HG02798 (cell line): ENCODE data around the gene PRR16.
"Not testable (repeated sequence)": the region's sequence is repeated elsewhere in the genome, so short reads cannot be mapped to it uniquely, and the experiment has no call there.

Source experiments
- ATAC-seq: cut with Tn5 transposase; IDR thresholded peaks from one replicate; pipeline ENCODE4 v1.9.1; 2021; ENCODE audit warnings: mild to moderate bottlenecking; ENCODE audit not compliant: unreplicated experiment, poor library complexity

Gene PRR16

DNA sequence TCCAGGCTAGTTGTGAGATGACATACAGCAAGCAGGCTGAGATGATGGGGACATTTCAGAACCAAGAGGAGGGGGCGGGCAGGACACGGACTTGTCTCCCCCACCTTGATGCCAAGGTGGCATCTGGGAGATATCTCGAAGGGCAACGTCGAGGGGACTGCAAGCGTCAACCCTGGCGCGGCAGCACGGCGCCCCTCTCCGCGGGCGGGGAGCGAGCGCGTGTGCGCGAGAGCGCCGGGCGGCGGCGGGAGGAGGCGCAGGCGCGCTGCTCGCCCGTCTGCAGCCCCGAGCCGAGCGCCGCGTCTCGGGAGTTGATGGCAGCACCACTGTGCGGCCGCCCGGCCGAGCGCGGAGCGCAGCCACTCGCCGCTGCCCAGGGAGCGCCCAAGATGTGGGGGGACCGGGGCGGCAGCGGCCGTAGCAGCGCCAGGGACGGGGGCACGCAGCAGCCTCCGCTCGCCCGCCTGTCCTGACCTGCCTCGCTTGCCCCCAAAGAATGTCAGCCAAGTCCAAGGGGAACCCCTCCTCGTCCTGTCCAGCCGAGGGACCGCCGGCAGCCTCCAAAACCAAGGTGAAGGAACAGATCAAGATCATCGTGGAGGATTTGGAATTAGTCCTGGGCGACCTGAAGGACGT, at the start of gene PRR16:
PRR16 (plus strand) TSS at position 310 of the 636 bp plus-strand sequence.
- peak; percentile 84 for ATAC-seq

DNA sequence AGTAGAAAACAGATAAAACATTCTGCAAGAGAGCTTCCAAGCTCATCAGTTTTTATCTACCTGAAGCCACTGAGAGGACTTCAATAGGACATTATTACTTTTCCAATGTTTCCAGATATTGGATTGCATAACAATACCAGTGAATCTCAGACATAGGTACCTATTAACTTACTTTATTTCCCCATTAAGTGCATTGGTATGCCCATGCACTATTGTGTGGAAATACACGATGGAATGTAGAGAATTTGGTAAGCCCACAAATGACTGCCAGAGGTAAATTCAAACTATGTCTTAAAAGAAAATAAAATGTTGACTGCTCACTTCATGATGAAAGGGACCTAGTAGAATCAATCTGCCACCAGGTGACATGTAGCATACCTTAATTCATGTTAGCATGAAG, 48.1 kb upstream of the PRR16 start:
- no peak for ATAC-seq

DNA sequence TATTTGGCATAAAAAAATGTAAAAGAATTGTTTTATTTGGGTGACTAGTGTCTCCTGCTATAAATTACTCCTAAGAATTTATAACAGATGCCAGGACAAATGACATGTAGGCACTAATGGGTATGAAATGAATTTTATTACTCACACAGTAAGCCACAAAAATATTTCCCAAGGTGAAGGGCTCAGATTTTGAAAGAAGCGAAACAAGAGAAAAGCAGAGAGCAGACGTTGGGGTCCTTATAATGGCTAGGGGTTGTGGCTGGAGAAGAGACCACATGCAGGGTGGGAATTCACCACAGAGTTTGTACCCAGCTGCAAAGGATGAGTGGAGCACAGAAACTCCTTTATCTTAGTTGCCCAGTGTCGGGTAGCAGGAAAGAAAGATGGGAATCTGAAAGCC, 45.0 kb upstream of the PRR16 start:
- no peak for ATAC-seq

- ATAC-seq, result not testable (repeated sequence)
Observed at GRCh38 chr5:120426633-120427275, 37.3 kb upstream of the PRR16 start.

DNA sequence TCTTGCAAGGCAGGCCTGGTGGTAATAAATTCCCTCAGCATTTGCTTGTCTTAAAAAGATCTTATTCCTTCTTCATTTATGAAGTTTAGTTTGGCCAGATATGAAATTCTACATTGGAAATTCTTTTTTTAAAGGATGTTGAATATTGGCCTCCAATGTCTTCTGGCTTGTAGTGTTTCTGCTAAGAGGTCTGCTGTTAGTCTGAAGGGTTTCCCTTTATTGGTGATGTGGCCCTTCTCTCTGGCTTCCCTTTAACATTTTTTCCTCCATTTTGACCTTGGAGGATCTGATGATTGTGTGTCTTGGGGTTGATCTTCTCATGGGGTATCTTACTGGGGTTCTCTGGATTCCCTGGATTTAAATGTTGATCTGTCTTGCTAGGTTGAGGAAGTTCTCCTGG, 33.5 kb upstream of the PRR16 start:
- ATAC-seq, result no peak

DNA sequence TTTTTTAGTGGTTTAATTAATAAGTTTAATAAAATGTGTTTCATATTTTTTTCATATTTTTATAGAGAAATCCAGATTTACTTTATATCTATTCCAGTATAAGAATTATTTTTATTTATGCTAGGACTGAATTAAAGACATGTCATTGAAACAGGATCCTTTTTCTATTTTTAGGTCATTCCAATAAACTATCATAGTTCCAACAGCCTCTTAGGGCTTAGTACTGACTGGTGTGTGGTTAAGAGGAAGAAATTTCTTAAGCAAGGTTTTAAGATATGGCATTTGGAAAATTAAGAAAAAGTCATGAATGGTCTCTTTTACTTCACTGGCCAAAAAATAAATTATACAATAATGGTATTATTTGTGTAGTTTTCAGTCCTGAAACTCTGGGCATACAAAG, 31.2 kb upstream of the PRR16 start:
- ATAC-seq, result no peak

DNA sequence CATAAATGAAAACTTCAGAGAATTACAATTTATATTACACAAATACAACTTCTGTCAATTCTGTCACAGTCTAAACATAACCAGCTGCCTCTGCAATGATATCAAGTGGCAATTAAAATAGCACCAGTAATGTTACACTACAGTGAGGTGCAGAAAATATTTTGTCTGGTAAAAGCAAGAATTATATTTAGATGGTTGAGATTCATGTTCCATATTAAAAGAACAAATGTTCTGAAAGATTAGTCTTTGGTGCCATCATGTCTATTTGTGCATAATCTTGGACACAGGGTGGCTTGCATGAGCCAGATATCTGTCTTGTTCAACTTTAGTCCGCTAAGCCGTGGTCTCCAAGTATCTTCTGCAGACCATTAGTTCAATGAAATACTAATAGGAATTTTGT, 29.0 kb upstream of the PRR16 start:
- ATAC-seq, result no peak

GRCh38 chr5:120436996-120437395, 27.1 kb upstream of the PRR16 start:
- ATAC-seq, result no peak

DNA sequence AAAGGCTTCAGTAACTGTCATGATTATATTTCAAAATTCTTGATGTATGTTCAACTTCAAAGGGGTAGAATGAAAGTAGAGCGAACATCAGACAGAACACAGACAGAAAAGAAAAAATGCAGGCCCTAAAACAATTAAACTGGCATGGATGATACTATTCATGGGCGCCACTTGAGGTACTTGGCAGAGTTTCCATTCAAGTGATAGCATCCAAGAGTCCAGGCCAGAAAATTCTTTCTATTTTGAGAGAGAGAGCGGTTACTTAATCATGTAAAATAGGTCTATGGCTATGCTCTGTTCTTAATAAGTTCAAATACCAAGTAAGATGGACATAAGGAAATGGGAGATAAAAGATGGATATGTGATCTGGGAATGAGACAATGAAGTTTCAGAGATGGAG, 21.4 kb upstream of the PRR16 start:
- ATAC-seq, result no peak

- ATAC-seq, result no peak
Observed at GRCh38 chr5:120443607-120444006, 20.5 kb upstream of the PRR16 start.

GRCh38 chr5:120446068-120446492, 18.0 kb upstream of the PRR16 start:
- no peak for ATAC-seq

DNA sequence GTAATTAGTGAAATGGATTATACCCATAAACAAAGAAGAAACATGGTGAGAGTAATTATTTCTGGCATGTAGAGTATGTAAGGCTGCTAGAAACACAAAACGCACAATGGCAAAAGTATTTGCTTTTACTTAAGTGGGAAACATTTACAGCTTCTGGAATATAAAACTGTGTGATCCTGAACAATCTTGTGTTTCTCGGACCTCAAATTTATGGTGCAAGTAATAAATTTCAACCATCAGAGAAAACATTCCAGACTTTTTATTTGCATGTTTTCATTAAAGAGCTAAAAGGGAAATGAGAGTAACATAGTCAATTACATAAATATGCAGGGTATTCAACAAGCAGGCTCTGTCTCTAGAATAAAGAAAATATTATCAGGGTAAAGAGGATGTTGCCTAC, 17.2 kb upstream of the PRR16 start:
- ATAC-seq, result no peak

GRCh38 chr5:120447706-120448239, 16.3 kb upstream of the PRR16 start:
- no peak for ATAC-seq

DNA sequence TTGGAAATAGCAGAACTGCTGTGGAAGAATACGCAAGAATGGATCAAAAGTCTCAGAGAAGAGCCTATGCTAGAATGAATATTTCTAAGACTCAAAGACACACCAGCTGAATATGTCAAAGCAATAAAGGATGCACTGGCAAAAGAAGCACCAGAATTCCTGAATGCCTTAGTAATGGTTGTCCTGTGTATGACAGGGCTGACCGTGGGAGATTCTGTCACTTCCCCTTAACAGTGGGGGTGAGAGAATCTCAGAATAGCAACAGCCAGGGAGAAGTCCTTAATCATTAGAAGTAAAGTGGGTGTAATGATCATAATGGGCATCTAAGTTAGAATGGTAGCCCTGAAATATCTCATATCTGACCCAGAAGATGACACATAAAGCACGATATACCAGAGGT, 14.6 kb upstream of the PRR16 start:
- ATAC-seq, result no peak

GRCh38 chr5:120450910-120451309, 13.2 kb upstream of the PRR16 start:
- no peak for ATAC-seq

GRCh38 chr5:120451445-120451844, 12.7 kb upstream of the PRR16 start:
- ATAC-seq, result no peak

- ATAC-seq, result no peak
Observed at GRCh38 chr5:120452471-120452870, 11.6 kb upstream of the PRR16 start.

DNA sequence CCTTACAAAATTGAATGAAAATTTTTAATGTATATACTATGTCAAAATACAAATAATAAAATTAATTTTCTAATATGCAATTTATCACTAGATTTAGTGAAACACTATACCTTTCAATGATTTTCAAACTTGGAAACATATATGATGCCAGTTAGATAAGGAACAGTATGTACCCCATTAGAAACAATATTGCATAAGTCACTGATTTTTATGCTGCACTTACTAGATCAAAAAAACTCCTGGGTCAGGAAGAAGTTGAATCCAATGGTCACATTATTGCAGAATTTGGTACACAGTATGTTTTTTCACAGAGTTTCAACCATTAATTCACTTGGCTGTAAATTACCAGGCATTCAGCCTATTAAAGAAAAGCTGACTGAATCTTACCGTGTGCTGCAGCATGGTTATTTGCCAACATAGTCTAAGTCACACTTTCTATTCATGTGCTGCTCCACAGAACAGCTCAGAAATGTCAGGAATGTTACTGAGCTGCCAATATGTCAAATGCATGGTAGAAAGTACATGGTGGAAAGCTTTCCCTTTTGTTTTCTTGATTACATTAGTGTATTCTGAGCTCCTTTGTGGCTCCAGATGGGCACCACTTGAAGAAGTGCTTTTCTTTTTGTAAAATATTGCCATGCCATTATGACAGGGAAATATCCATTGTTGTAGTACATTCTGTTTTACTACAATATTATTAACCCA, 9.9 kb upstream of the PRR16 start:
- no peak for ATAC-seq

DNA sequence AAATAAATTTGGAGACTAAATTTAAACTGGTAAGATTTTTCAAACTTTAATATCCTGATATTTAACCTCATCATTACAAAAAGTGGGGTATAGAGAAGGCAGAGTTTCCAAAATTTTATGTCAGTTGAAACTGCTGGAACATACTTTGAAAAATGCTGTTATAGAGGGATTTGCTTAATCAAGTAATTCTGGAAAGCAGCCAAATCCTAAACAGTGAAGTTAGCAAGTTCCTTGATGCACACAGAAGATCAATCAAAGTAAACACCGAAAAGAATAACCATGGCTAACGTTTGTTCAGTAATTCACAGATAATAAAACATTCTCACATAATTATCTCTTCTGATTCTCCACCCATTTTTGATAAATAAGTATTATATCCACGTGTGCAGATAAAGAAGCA, 8.1 kb upstream of the PRR16 start:
- no peak for ATAC-seq

DNA sequence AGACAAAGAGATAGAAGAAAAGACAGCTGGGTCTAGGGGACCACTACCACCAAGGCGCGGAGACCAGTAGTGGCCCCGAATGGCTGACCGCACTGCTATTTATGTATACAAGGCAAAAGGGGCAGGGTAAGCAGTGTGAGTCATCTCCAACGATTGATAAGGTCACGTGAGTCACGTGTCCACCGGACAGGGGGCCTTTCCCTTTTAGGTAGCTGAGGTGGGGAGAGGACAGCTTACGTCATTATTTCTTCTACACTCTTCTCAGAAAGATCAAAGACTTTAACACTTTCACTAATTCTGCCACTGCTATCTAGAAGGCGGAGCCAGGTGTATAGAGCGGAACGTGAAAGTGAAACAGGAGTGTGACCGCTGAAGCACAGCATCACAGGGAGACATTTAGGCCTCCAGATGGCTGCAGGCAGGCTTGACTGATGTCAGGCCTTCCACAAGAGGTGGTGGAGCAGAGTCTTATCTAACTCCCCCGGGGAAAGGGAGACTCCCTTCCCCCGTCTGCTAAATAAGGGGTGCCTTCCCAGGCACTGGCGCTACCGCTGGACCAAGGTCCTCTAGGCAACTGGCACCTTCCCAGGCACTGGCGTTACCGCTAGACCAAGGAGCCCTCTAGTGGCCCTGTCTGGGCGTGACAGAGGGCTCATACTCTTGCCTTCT, 6.1 kb upstream of the PRR16 start:
- peak; percentile 89 for ATAC-seq

DNA sequence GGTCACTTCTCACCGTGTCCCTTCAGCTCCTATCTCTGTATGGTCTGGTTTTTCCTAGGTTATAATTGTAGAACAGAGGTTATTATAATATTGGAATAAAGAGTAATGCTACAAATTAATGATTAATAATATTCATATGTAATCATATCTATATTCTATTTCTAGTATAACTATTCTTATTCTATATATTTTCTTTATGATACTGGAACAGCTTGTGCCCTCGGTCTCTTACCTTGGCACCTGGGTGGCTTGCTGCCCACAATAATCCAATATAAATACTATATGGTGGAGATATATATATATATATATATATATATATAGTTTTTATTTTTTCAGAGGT, 5.6 kb upstream of the PRR16 start:
- ATAC-seq, result not testable (repeated sequence)
